ENCODE data around the gene SORCS2.

The SORCS2 gene

DNA sequence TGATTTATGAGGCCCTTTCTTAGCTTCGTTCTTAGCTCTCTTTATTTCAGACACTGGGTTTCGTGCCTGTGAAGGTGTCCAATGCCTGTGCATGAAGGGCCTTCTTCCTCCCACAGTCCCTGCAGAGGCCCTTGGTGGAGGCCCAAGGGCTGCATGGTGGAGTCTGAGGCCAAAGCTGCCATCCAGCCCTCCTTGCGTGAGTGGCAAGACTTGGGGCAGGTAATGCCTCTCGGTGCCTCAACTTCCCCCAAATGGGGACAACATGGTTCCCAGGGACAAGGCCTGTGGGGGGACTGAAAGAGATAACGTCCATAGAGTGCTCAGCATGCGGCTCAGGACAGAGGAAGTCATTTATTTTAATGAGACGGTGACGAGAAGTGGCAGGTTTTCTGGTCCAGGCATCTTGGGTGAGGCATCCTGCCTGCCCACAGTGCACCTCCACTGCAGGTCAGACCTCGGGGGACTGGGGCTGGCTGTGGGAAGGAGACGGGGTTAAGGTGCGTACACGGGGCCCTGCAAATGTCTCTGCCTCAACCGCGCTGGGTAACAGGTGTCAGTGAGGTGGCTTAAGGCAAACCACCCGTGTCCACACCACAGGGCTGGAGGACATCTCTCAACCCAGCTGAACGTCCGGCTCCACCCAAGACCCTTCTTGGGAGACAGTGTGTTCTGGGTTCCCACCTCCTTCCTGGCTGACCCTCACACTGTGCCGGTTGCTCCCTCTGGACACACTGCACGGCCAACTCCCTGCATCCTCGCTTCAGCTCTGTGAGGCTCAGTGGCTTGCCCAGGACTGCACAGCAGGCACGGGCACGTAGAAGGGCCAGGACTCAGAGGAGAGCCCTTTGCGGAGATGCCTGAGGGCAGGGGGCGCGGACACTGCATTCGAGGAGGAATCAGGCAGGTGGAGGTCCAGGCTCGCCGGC lies 191.9 kb downstream of the SORCS2 start:
- no peaks in the 10 kb centered on the region for H3K27me3 Mint-ChIP-seq (ENCODE audit: low read depth)
- peaks cover 17% of the 10 kb centered on the region for H3K9me3 Mint-ChIP-seq
- H3K36me3 Mint-ChIP-seq (ENCODE audit: low read depth), result no peaks in the 10 kb centered on the region
- no peak overlapping the region for H3K4me3 Mint-ChIP-seq
- H3K4me1 Mint-ChIP-seq (ENCODE audit: low read depth), result no peaks in the 10 kb centered on the region
- H3K27ac Mint-ChIP-seq, result no peak overlapping the region

GRCh38 chr4:7384929-7385890 lies 192.9 kb downstream of the SORCS2 start:
- Mint-ChIP-seq H3K4me1 (ENCODE audit: low read depth) (no peaks in the 10 kb centered on the region), H3K4me3 (no peak overlapping the region)

GRCh38 chr4:7387925-7388324 lies 195.6 kb downstream of the SORCS2 start:
- Mint-ChIP-seq H3K9me3 (peaks cover 17% of the 10 kb centered on the region), H3K36me3 (ENCODE audit: low read depth) (no peaks in the 10 kb centered on the region), H3K4me3 (no peak overlapping the region), H3K27ac (no peak overlapping the region), H3K27me3 (ENCODE audit: low read depth) (no peaks in the 10 kb centered on the region), H3K4me1 (ENCODE audit: low read depth) (no peaks in the 10 kb centered on the region)

More at GRCh38 chr4:7384929-7385890, 192.9 kb downstream of the SORCS2 start:
- no peaks in the 10 kb centered on the region for H3K36me3 Mint-ChIP-seq (ENCODE audit: low read depth)
- no peaks in the 10 kb centered on the region for H3K27me3 Mint-ChIP-seq (ENCODE audit: low read depth)
- no peak overlapping the region for H3K27ac Mint-ChIP-seq
- peaks cover 17% of the 10 kb centered on the region for H3K9me3 Mint-ChIP-seq

DNA sequence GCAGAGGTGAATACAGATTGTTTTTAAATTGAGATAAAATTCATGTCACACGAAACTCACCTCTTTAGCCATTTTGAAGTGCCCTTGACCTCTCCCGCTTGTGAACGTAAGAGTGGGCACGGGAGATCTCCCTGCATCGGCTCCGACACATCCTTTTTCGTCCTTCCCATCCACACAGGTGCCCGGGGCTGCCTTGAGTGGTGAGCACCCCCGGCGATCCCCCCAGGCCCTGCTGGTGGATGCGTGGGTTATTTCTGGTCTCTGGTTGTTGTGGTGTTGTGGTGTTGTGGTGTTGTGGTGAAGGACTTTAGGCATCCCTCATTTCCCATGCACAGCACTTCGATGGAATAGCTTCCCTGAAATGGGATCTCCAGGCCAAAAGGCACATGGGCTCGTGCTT lies 196.3 kb downstream of the SORCS2 start:
- no peaks in the 10 kb centered on the region for H3K36me3 Mint-ChIP-seq (ENCODE audit: low read depth)
- no peak overlapping the region for H3K4me3 Mint-ChIP-seq
- H3K27ac Mint-ChIP-seq, result no peak overlapping the region
- no peaks in the 10 kb centered on the region for H3K4me1 Mint-ChIP-seq (ENCODE audit: low read depth)
- H3K27me3 Mint-ChIP-seq (ENCODE audit: low read depth), result no peaks in the 10 kb centered on the region
- peaks cover 17% of the 10 kb centered on the region for H3K9me3 Mint-ChIP-seq

GRCh38 chr4:7389101-7389701 lies 196.9 kb downstream of the SORCS2 start:
- Mint-ChIP-seq H3K36me3 (ENCODE audit: low read depth) (no peaks in the 10 kb centered on the region), H3K4me3 (no peak overlapping the region), H3K27me3 (ENCODE audit: low read depth) (no peaks in the 10 kb centered on the region), H3K9me3 (peaks cover 17% of the 10 kb centered on the region), H3K4me1 (ENCODE audit: low read depth) (no peaks in the 10 kb centered on the region), H3K27ac (no peak overlapping the region)

DNA sequence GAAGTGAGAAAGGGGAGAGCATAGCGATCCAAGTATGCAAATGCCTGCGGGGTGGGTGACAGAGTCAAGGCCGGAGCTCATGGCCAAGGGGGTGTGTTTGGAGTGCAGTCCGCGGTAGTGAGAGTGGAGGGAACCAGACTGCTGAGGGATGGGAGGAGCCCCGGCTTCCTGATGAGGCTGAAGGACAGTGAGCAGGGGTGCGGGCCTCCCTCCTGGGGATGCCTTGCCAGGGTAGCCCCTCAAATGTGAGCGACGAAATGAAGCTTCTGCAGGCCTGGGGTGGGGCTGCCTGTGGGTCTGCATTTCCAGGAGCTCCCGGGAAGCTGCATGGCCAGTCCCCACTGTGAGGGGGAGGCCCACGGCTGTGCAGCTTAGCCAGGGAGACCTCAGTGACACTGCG lies 197.4 kb downstream of the SORCS2 start:
- Mint-ChIP-seq H3K9me3 (peaks cover 17% of the 10 kb centered on the region), H3K27me3 (ENCODE audit: low read depth) (no peaks in the 10 kb centered on the region), H3K27ac (no peak overlapping the region), H3K36me3 (ENCODE audit: low read depth) (no peaks in the 10 kb centered on the region), H3K4me1 (ENCODE audit: low read depth) (no peaks in the 10 kb centered on the region), H3K4me3 (no peak overlapping the region)

DNA sequence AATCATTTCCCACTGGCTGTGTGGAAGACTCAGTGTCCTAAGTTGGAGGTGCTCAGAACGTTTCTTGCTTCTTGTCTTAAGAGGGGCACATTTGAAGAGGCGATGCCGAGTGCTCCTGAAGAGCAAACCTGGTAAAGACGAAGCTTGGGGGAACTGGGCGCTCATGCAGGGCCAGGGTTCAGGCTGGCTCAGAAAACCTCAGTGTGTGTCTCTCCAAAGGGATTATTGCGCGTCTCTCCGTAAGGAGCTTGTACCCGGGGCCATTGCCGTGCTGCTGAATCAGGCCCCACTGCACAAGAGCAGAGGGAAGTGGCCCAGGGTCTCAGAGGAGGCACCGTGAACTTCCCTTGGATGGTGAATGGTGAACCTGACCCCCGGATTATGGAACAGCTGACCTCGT lies 198.0 kb downstream of the SORCS2 start:
- H3K4me3 Mint-ChIP-seq, result no peak overlapping the region
- no peaks in the 10 kb centered on the region for H3K36me3 Mint-ChIP-seq (ENCODE audit: low read depth)
- H3K27me3 Mint-ChIP-seq (ENCODE audit: low read depth), result no peaks in the 10 kb centered on the region
- H3K4me1 Mint-ChIP-seq (ENCODE audit: low read depth), result no peaks in the 10 kb centered on the region
- peaks cover 17% of the 10 kb centered on the region for H3K9me3 Mint-ChIP-seq
- no peak overlapping the region for H3K27ac Mint-ChIP-seq

DNA sequence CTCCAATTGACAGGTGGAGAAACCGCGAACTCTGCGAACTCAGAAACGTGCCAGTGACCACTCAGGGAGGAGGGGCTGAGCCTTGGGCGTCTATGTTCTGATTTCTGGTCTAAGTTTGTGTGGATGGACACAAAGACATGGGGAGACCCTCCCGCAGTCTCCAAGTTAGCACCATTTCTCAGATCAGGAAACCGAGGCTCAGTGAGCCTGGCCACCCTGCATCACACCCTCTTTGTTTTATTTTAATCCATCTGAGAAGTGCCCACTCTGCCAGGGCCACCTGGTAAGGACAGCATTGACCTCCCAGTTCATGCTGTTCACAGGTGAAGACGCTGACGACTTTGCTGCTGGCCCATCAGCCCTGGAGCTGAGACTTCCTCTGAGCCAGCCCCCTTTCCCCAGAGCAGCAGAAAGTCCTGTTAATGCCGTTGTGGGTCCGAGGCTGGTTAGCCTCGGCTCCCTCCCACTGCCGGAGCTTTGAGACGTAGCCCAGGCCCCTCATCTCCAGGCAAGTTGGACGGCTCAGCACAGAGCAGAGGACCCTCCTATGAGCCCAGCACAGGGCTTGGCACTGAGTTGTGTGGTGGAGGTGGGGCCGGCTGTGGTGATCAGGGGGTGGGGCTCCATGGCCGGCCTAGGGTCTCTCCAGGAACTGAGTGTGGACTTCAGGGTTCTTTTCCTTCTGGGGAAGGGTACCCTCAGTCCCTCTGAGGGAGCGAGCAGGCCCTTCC lies 198.7 kb downstream of the SORCS2 start:
- Mint-ChIP-seq H3K4me1 (ENCODE audit: low read depth) (no peaks in the 10 kb centered on the region), H3K4me3 (no peak overlapping the region), H3K27ac (no peak overlapping the region)

GRCh38 chr4:7391637-7392437 lies 199.5 kb downstream of the SORCS2 start:
- H3K9me3 Mint-ChIP-seq, result peaks cover 9% of the 10 kb centered on the region
- no peaks in the 10 kb centered on the region for H3K36me3 Mint-ChIP-seq (ENCODE audit: low read depth)
- H3K27ac Mint-ChIP-seq, result no peak overlapping the region
- H3K4me1 Mint-ChIP-seq (ENCODE audit: low read depth), result no peaks in the 10 kb centered on the region
- peaks cover 3% of the 10 kb centered on the region for H3K27me3 Mint-ChIP-seq (ENCODE audit: low read depth)
- no peak overlapping the region for H3K4me3 Mint-ChIP-seq

More for the DNA sequence above, 198.7 kb downstream of the SORCS2 start:
- H3K9me3 Mint-ChIP-seq, result peaks cover 13% of the 10 kb centered on the region
- H3K27me3 Mint-ChIP-seq (ENCODE audit: low read depth), result no peaks in the 10 kb centered on the region
- no peaks in the 10 kb centered on the region for H3K36me3 Mint-ChIP-seq (ENCODE audit: low read depth)

- Mint-ChIP-seq H3K9me3 (peaks cover 3% of the 10 kb centered on the region), H3K27me3 (ENCODE audit: low read depth) (peaks cover 3% of the 10 kb centered on the region), H3K27ac (no peak overlapping the region), H3K4me3 (no peak overlapping the region), H3K4me1 (ENCODE audit: low read depth) (no peaks in the 10 kb centered on the region), H3K36me3 (ENCODE audit: low read depth) (no peaks in the 10 kb centered on the region)
These were observed 200.4 kb downstream of the SORCS2 start for GRCh38 chr4:7392438-7393421.

DNA sequence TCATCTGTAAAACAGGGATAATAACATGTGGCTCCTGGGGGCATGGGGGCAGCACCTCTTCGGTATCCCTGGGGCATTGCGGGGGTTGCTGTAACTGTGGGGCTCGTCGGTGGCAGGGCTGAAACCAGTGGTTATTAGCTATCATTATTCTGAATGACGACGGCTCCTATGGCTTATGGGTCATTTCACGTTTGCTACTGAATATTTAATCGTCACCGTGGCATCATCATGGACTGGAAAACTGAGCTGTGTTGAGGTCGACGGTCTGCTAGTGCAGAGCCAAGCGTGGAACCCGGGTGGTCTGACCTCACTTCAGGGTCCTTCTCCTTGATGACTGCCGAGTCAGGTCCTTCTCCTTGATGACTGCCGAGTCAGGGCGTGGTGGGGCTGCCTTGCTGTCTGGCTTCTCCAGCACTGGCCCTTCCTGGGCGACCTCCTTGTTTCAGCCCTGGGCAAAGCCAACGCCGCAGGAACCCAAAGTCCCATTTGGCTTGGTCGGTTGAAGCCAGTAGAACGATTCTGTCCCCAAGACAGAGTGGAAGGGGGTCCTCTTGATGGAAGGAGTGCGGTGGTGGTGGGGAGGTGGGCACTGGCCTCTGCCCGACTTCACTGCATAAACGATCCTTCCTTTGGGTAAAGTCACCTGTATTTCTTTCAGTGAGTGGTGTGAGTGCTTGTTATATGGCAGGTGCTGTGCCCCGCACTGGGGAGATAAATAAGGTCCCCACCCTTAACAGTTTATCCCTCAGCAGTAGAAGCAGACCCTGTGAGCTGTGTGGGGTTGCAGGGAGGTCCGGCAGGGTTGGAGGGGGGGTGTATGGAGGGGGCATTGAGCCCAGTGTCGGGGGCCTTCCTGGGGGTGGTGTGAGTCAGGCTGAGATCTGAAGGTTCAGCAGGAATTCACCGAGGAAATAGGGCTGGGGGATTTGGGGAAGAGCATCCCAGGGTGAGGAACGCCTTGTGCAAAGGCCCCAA lies 201.6 kb downstream of the SORCS2 start:
- Mint-ChIP-seq H3K4me1 (ENCODE audit: low read depth) (no peaks in the 10 kb centered on the region), H3K9me3 (no peaks in the 10 kb centered on the region), H3K36me3 (ENCODE audit: low read depth) (no peaks in the 10 kb centered on the region), H3K27me3 (ENCODE audit: low read depth) (peaks cover 3% of the 10 kb centered on the region), H3K27ac (no peak overlapping the region), H3K4me3 (no peak overlapping the region)
